DOHH2 (cell line): ENCODE measurements around the gene GTF2IRD2.
"Not testable (repeated sequence)": the region's sequence is repeated elsewhere in the genome, so short reads cannot be mapped to it uniquely, and the experiment has no call there.

ENCODE experiments used
- H3F3A ChIP-seq: fragments of 200-600 bp; sonication (generic), shearing (Covaris generic); 2 replicates; pipeline ENCODE4 v1.6.0; 2016; ENCODE audit warnings: antibody characterized with exemption, mild to moderate bottlenecking; ENCODE audit not compliant: control insufficient read depth, insufficient read depth
- H3K27ac ChIP-seq: fragments of 200-600 bp; sonication (generic); 2 replicates; pipeline ENCODE4 v1.5.1; 2014; ENCODE audit warnings: low read depth, mild to moderate bottlenecking, low read length, moderate library complexity
- H3K27me3 ChIP-seq: fragments of 200-600 bp; sonication (generic); 2 replicates; pipeline ENCODE4 v1.6.1; 2014; ENCODE audit warnings: mild to moderate bottlenecking, low read length, mixed read lengths; ENCODE audit not compliant: control insufficient read depth
- H3K36me3 ChIP-seq: fragments of 200-600 bp; sonication (generic); 2 replicates; pipeline ENCODE4 v1.6.1; 2014; ENCODE audit warnings: mild to moderate bottlenecking, low read length, moderate library complexity, mixed read lengths; ENCODE audit not compliant: control insufficient read depth
- H3K4me1 ChIP-seq: fragments of 200-600 bp; sonication (generic); 2 replicates; pipeline ENCODE4 v1.6.1; 2014; ENCODE audit warnings: mild to moderate bottlenecking, low read length, mixed read lengths; ENCODE audit not compliant: control insufficient read depth
- H3K4me2 ChIP-seq: fragments of 200-600 bp; sonication (generic); 2 replicates; pipeline ENCODE4 v1.6.0; 2014; ENCODE audit warnings: mild to moderate bottlenecking, low read length, moderate library complexity
- H3K4me3 ChIP-seq: fragments of 200-600 bp; sonication (generic); 2 replicates; pipeline ENCODE4 v1.5.1; 2014; ENCODE audit warnings: mild to moderate bottlenecking, low read length, mixed read lengths
- H3K79me2 ChIP-seq: fragments of 200-600 bp; sonication (generic); 2 replicates; pipeline ENCODE4 v1.6.1; 2014; ENCODE audit warnings: mild to moderate bottlenecking, low read length, mixed read lengths; ENCODE audit not compliant: control insufficient read depth
- H3K9me2 ChIP-seq: fragments of 200-600 bp; sonication (generic); replicated peaks from 2 replicates; pipeline ENCODE4 v1.6.1; 2014; ENCODE audit warnings: mild to moderate bottlenecking, low read length, mixed read lengths; ENCODE audit not compliant: control insufficient read depth
- H3K9me3 ChIP-seq: fragments of 200-600 bp; sonication (generic); 2 replicates; pipeline ENCODE4 v1.6.1; 2014; ENCODE audit warnings: antibody characterized with exemption, low read length, mixed read lengths; ENCODE audit not compliant: control insufficient read depth, insufficient read depth
- H4K20me1 ChIP-seq: fragments of 200-600 bp; sonication (generic); 2 replicates; pipeline ENCODE4 v1.6.0; 2014; ENCODE audit warnings: low read depth, mild to moderate bottlenecking, antibody characterized with exemption, low read length, moderate library complexity; ENCODE audit not compliant: control insufficient read depth, insufficient read depth

GTF2IRD2 gene

GRCh38 chr7:74850833-74851721 lies at the start of gene GTF2IRD2:
Gene GTF2IRD2 (minus strand): TSS chr7:74851605. CDS start chr7:74836378, 15,227 bp downstream.
- H3K27me3 ChIP-seq, H3F3A ChIP-seq, H3K79me2 ChIP-seq, H3K36me3 ChIP-seq, H3K9me3 ChIP-seq, H3K9me2 ChIP-seq, H4K20me1 ChIP-seq, H3K4me1 ChIP-seq: not testable (repeated sequence)
- Histone ChIP-seq H3K4me2 (0 out of 2 replicates have a peak within 1 kb of the TSS, but pooled peaks have one; percentile 21), H3K4me3 (peak within 1 kb of the TSS; percentile 52), H3K27ac (peak within 1 kb of the TSS; percentile 37; the same call in 1 of the 2 replicates)

GRCh38 chr7:74890158-74891123 lies 39.0 kb upstream of the GTF2IRD2 start:
- H3K9me3 ChIP-seq, H3K79me2 ChIP-seq, H4K20me1 ChIP-seq, H3K9me2 ChIP-seq, H3F3A ChIP-seq, H3K36me3 ChIP-seq, H3K27me3 ChIP-seq, H3K4me1 ChIP-seq: not testable (repeated sequence)
- H3K4me2 ChIP-seq: peak overlapping the region; percentile 53
- H3K27ac ChIP-seq: peak overlapping the region; percentile 68
- peak overlapping the region; percentile 76 for H3K4me3 ChIP-seq

GRCh38 chr7:74889518-74890129 lies 38.2 kb upstream of the GTF2IRD2 start:
- H3K79me2 ChIP-seq, H3K4me2 ChIP-seq, H3K4me1 ChIP-seq, H3K36me3 ChIP-seq, H3K27me3 ChIP-seq, H4K20me1 ChIP-seq, H3K9me3 ChIP-seq, H3K9me2 ChIP-seq, H3F3A ChIP-seq, H3K27ac ChIP-seq: not testable (repeated sequence)
- H3K4me3 ChIP-seq: 0 out of 2 replicates have a peak overlapping the region, but pooled peaks have one; percentile 30

GRCh38 chr7:74885295-74885694 lies 33.9 kb upstream of the GTF2IRD2 start:
- H3K4me1 ChIP-seq, H3K4me3 ChIP-seq, H3K4me2 ChIP-seq, H3K36me3 ChIP-seq, H3K27me3 ChIP-seq, H4K20me1 ChIP-seq, H3K27ac ChIP-seq, H3K79me2 ChIP-seq, H3K9me2 ChIP-seq, H3K9me3 ChIP-seq, H3F3A ChIP-seq: not testable (repeated sequence)

- not testable (repeated sequence) for H3F3A ChIP-seq, H3K4me1 ChIP-seq, H3K36me3 ChIP-seq, H3K27ac ChIP-seq, H3K79me2 ChIP-seq, H3K9me3 ChIP-seq, H3K27me3 ChIP-seq, H4K20me1 ChIP-seq, H3K4me2 ChIP-seq, H3K4me3 ChIP-seq, H3K9me2 ChIP-seq
These were observed 30.7 kb upstream of the GTF2IRD2 start for GRCh38 chr7:74882110-74882509.

- H3K9me3 ChIP-seq, H3K27me3 ChIP-seq, H3K9me2 ChIP-seq, H3K4me2 ChIP-seq, H4K20me1 ChIP-seq, H3K4me1 ChIP-seq, H3K36me3 ChIP-seq, H3K79me2 ChIP-seq, H3K4me3 ChIP-seq, H3K27ac ChIP-seq, H3F3A ChIP-seq: not testable (repeated sequence)
These were observed 23.5 kb upstream of the GTF2IRD2 start for GRCh38 chr7:74874748-74875512.

- H4K20me1 ChIP-seq, H3K36me3 ChIP-seq, H3K27ac ChIP-seq, H3K27me3 ChIP-seq, H3K9me2 ChIP-seq, H3K4me1 ChIP-seq, H3K4me3 ChIP-seq, H3K9me3 ChIP-seq, H3K79me2 ChIP-seq, H3K4me2 ChIP-seq, H3F3A ChIP-seq: not testable (repeated sequence)
These were observed 22.8 kb upstream of the GTF2IRD2 start for GRCh38 chr7:74874104-74874747.
